GM18526 (cell line): ENCODE measurements around the gene SCN3B.

Source experiments
- POLR2A ChIP-seq: IDR thresholded peaks from 3 replicates; pipeline ENCODE4 v1.6.1; 2011; ENCODE audit not compliant: insufficient read length; ENCODE audit errors: extremely low read depth

Gene SCN3B

DNA sequence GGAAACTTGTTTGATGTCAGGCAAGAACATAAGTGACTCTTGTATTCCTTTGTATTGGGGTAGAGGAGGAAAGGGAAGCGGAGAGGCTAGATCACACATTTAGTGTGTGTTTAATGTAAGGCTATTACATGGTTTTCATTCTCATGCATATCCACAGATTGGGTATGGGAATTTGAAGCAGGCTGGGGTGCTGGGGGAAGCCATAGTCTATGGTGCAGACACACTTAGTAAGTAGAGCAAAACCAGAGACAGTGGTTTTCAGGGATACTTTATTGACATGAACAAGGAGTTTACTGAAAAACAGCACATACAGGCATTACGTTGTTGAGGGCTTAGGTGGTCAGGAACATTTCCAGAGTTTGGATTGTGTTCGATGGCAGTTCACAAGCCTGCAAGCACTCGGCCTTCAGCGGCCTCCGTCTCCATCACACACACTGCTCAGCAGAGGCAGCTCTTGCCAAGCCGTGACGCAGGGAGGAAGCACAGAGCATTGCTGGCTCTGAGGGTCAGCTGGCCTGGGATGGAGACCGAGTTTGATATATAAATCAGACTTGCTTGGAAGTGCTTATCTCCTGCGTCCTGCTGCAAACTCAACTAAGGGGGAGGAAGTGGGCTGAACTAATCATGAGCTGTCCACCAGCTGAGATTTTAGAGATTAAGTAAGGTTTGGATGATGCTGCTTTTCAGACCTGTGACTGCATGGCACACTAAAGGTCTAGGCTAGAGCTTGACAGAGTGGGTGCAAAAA, 25.3 kb downstream of the SCN3B start:
- TF ChIP-seq POLR2A = no peak

DNA sequence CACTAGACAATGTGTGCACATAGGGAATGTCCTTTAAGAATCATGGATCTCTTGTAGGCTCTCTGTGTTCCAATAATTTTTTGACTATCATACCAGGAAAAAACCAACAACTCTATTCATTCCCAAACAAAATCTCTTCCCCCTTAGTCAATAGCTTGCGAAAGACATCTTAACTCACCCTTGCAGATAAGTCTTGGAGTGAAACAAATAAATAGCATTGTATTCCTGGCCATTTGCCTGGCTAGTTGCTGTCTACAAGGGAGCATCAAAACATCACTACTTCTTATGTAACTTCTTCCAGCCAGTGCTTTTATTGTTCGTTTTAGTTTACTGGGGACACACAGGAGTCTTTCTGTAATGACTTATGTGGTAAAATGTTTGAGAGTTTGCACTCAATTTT, 29.4 kb downstream of the SCN3B start:
- TF ChIP-seq POLR2A = no peak

DNA sequence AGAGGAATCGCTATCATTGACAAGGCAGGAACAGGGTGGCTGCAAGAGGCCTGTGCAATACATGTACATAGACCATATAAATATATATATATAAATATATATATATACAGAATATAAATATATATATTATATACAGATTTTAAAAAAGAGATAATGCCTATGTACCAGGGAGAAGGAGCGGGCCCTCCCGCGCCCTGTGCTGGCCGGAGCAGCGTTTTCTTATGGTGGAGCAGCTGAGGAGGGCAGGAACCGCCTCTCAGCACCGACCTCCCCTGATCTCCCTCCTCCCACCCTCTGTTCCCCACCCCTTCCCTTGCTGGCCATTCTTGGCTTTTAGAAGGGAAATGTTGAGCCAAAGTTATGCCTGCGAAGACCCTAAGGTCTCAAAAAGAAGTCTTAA, 31.8 kb downstream of the SCN3B start:
- no peak for TF ChIP-seq POLR2A

DNA sequence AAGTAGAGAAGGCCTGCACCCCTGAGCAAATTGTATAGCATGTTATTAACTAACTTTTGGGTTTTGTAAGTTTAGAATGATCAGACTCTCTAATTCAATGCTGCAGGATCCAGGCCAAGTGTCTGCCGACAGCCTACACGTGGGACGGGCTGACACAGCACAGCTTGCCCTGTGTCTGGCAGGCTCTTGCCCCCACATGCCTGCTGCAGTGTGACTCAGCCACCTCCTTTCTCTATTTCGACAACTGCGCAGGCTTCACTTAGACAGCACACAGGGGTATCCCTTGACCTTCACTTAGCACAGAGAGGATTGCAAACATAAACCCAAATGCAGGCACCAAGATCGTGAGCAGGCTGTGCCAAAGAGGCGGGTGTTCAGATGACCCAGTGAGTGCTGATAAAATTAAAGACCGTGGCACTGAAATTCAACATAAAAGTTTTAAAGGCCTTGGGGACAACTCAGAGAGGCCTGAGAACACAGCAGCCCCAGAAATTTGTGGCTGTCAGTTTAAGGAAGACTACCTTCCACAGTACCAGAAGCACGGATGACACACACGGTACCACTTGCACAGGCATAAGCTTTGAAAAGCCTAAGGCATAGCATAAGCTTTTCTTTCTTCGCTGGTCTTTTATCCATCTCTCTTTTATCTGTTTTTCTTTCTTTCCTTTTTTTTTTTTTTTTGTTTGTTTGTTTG, 37.8 kb downstream of the SCN3B start:
- TF ChIP-seq POLR2A = no peak

DNA sequence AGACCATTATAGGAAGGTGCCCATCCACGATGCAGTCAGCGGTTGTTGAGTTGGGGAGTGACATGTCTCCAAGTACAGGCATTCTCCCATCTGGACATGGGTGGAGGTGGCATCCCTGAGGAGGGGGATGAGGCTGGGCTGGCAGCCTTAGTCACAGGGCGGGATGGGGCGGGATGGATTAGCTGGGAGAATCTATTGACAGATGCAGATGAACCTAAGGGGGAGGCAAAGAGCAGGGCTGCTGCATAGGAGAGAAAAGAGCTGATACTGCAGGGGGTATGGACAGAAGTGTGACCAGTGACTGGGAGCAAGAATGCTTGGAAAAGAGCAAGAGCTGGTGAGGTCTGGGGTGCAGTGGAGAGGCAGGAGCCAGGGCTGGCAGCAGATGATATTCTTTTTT, 42.7 kb downstream of the SCN3B start:
- TF ChIP-seq POLR2A = no peak

DNA sequence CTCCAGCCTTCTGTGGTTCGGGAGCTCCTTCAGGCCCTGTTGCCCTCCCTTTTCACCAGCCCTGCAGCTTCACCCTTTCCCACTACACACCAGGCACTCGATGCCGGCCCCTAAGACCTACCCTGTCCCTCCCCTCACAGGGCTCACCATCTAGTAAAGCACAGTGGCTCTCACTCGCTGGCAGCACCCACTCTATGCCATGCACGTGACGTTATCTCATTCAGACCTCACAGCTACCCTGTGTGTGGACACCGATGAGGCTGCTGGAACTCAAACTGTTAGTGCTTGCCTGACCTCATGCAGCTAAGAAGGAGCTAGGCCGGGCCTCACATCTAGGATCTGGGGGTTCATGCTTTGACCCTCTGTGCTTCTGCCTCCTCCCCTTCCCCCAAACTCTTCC, 45.5 kb downstream of the SCN3B start:
- no peak for TF ChIP-seq POLR2A

DNA sequence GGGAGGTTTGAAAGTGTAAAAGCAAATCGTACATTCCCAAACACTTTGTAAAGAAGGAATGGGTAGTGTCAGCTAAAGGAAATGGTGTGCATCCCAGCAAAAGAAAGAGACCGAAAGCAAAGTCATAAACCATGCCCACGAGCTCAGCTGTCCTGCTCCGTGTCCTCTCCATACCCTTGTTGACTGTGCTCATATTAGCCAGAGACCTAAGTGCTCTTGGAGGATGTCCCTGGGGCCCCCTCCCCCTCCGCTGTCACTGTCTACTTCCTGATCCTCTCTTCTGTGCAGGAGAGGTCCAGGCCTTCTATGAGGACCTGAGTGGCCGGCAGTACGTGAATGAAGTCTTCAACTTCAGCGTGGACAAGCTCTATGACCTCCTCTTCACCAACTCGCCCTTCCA, 46.1 kb downstream of the SCN3B start:
- no peak for TF ChIP-seq POLR2A

DNA sequence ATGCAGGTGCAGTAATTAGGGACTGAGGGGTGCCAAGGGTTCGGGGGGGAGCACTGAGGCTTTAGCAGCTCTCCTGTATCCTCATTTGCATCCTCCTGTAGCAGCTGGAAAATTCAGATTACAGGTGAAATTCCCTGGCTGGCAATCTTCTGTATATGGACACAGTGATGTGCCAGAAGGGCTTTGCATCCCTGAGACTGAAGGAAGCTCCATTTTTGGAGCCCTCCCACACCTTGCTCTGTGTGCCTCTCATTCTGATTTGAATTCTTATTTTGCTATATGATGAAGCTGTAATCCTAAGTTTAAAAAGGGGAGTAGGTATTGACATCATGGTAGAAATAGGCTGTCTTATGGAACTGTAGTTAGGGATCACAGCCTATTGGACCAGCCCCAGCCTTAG, 46.6 kb downstream of the SCN3B start:
- TF ChIP-seq POLR2A = no peak

DNA sequence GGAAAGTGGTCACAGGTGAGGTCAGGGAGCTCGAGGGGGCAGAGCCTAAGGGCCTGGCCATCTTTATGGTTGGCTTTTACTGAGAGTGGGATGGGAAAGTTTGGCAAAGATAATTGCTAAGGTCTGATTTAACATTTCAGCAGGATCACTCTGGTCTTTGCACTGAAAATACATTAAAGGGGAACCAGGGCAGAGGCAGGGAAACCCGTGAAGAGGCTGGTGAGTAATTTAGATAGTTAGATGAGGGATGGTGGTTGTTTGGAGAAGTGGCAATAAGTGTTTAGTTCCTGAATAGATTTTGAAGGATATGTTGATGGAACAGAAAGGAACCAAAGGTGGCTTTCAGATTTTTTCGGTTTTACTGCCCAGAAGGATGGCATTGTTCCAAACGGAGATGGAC, 50.8 kb downstream of the SCN3B start:
- TF ChIP-seq POLR2A = no peak

DNA sequence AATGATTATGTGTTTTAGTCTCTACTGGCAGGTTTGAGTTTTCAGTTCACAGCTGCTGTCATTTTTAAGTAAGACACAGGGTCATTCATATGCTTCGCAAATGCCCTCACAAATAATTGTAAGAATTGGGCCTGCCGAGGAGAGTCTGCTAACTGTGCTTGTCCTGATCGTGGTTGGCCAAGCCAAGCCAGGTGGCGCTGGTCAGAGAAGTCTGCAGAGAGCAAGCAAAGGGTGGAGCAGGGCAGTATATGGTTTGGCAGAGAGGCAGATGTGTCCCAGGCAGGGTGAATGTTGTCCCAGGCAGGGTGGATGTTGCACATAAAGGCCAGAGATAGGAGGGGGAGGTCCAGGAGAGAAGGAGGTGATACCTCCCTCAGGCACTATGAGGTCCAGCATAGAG, 52.7 kb downstream of the SCN3B start:
- TF ChIP-seq POLR2A = no peak

DNA sequence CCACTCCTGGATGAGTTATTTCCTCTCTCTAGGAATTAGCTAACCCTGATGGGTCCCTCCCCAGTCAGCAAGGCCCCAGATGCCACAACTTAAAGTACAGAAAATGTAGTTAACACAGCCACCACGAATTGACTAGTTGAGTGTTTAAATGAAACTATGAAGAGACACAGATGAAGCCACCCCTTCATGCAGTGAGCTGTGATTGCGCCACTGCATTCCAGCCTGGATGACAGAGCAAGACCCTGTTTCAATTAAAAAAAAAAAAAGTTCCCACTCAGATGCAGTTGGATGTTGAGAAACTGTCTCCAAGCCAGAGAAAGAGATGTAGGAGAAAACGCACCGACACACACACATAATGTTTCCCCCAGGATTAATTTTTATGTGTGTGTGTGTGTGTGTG, 53.3 kb downstream of the SCN3B start:
- TF ChIP-seq POLR2A = no peak

DNA sequence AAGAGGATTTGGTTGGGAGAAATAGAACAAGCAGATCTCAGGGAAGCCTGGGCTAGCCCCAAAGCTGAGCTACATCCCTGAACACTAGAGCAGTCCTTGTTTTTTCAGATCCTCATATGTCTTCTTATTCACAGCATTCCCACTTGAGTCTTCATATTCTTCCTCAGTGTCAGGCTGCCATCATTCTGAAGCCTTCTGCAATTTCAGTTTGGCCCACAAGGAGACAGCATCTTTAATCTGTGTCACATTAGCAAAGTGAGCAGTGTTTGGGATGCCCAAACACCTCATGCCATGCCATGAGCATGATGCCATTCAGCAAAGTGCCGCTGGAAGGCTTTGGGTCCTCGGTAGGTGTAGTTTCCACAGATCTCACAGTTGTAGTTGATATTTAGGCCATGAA, 56.6 kb downstream of the SCN3B start:
- TF ChIP-seq POLR2A = no peak

DNA sequence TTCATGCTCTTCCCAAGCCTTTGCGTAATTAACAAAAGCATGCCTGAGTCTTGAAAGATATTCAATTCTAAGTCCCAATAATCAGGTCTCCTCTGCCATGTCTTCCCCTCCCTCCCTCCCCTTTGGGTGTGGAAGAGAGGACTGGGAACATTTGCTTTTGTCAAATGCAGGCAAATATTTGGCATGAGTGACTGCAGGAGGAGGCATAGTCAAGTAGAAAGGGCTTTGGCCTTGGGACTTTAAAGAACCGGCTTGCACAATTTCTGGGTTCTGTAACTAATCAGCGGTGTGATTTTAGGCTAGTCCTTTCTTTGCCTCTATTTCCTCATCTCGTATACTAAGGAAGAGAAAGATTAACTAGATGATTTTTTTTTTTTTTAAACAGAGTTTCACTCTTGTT, 59.5 kb downstream of the SCN3B start:
- no peak for TF ChIP-seq POLR2A

DNA sequence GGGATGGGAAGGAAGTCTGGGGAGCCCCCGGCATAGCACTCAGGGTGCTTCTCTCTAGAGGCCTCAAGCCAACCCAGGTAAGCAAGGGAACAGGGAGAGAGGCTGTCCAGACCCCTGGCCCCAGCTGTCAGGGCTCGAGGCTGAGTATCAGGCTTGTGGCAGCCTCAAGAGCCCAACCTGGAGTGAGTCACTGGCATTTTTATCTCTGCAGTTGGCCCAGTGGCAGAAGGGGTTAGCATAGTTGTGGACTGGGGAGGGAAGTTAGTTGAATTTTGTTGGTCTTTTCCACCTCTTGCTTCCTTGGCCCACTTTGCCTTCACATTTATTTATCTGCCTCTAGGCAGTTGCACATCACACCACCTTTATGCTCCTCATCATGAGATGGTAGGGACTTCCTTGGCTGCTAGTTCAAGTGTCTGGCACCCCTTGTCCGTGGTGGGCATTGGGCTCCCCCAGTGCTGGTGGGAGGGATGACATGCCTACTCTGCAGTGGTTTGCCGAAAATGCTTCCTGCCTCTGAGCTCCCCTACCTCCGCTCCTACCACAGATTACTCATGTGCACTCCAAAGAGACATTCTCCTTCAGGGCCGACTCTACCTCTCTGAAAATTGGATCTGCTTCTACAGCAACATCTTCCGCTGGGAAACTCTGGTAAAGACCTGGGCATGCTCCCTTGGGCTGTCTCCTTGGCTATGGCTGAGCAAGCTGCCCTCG, 60.1 kb downstream of the SCN3B start:
- TF ChIP-seq POLR2A = no peak

DNA sequence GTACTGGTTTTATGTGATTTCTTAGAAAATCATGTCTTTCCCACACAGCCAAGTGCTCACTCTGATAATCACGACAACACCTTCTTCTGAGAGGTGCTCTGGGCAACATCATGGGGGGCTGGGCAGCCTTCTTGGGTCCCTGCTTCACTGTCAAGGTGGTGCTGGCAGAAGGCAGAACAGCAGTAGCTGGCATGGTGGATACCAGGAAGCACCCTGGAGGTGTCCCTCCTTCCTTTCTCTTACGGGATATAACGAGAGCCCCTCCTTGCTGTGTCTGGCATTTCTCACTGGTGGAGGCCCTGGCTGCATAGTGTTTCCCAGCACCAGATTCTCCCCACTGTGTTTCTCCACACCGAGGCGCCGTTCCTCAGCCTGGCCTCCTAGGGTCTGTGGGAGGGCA, 60.9 kb downstream of the SCN3B start:
- TF ChIP-seq POLR2A = no peak

DNA sequence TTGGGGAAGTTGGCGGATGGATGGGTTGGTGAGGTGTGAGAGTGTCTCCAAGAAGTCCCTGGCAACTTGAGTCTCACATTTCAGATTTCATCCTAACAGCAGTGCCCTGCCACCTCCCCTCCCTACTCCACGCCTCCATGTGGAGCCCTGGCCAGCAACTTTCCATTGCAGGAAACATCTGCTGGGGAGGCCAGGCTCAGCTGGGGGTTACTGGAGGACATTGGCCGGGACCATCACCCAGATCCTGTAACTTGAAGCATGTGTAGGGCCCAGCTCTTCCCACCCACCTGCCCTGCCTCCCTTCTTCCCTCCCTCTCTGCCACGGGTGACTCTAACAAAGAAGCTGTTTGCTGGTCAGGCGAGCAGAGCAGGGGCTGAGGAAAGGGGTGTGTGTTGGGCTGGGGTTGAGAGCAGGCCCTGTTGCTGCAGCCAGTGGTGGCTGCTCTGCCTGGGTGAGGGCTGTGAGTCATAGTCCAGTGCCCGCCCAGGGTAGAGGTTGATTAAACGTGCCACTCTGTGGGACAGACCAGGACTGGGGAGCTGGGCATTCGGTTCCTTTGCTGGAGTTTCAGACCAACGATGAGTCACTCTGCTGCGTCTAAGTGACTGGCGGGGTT, 64.0 kb downstream of the SCN3B start:
- TF ChIP-seq POLR2A = no peak

DNA sequence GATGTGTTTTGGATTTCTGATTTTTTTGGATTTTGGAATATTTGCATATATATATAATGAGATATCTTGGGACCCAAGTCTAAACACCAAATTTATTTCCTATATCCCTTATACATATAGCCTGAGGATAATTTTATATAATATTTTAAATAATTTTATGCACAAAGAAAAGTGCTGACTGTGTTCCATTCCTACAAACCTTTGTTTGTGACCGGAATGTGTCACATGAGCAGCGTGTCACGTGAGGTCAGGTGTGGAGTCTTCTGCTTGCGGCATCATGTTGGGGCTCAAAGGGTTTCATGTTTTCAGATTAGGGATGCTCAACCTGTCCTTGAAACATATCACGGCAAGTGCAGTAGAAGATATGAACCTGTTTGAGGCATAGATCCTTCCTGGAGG, 65.6 kb downstream of the SCN3B start:
- TF ChIP-seq POLR2A = no peak
